ENCODE results near the gene SLC25A31.

DNA sequence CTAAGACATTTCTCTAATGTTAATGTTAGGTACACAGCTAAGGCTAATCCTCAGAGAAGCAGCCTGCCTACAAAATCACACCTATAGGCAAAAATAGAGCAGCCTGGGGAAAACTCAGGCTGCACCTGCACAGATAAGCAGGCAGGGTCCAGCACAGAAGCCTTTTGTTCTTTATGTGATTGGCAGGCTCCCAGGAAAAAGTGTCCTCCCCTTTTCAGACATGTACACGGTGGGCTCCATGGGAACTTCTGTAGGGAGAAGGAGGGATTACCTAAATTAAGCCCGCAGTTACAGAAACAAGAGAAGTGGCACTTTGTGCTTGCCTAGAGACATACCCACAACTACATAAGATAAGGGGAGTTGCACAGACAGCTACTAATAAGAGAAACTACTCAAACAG, 47.9 kb downstream of the SLC25A31 start:
- TF ChIP-seq CTCF (IDR thresholded peaks at IDR 0.05 in 4 of 5, conservative IDR thresholded peaks at IDR 0.05 in 1 of 5) (no peak), POLR2A (IDR thresholded peaks at IDR 0.05) (no peak)
